Stimulated activated CD8-positive, alpha-beta memory T cell treated with anti-CD3 and anti-CD28 coated beads, Interleukin-15, amount 100 ng/mL, for 48 hours (primary cell): ENCODE measurements around the gene VPS39.

ENCODE experiments used
- DNase-seq, 2 donors: peaks; one replicate each; pipeline ENCODE4 v3.0.0-alpha.2; 2020; ENCODE audit warnings: low read depth in 2 of 2

The VPS39 gene

DNA sequence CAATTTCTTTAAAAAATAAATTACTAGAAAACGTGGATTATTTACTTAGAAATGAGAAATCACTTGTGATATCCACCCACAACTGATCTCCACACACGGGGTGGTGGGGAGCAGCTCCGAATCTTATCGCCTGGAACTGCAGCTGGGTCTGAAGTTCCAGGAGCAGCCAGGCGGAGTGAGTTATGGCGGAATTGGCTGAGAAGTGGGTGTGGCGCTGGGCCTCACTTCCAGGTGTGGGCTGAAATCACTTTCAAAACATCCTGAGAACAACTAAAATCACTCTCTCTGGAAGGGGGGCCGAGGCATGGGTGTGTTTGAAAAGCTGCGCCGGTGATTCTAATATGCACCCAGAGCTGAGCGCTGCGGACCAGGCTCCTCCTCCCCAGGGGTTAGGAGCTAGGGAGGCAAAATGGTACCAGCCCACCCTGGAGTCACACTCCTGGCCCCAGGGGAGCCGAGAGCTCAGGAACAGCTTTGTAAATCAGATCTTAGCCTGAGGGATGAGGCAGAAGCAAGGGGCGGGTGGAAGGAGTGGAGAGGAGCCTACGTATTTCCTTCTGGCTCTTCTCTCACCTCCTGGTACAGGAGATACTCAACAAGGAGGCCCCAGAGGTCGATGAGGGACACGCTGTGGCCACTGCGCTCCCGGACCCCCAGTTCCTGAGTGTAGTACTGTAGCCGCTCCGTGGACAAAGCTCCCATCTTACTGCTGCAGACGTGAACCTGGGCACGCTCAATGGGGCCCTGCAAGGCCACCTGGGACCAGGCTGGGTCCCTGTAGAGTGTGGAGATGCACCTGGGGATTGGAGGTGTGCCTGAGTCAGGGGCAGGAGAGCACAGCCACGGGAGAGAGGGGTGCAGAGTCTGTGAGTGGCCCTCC is 61.3 kb downstream of the VPS39 start:
- DNase-seq = no peak

- no peak for DNase-seq
These were observed 62.3 kb downstream of the VPS39 start for GRCh38 chr15:42145546-42146455.

GRCh38 chr15:42144841-42145375 is 63.2 kb downstream of the VPS39 start:
- DNase-seq = no peak

- no peak for DNase-seq
These were observed 64.1 kb downstream of the VPS39 start for GRCh38 chr15:42143866-42144625.

DNA sequence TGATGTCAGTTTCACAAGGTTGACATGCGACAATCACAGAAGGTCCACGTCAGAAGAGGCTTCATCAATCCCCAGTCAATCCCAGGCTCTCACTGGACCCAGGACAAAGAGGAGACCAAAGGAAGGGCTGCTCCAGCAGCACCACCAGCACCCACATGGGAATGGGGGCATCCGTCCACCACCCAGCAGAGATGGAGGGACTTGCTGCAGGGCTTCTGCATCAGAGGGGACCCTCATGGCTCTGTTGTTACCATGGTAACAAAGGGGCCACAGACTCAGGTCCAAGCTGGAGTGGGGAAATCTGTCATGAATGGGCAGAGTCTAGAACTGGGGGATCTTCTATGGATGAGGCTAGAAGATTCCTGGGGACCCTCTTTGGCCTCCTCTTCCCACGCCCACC is 64.7 kb downstream of the VPS39 start:
- no peak for DNase-seq

GRCh38 chr15:42141795-42142667 is 66.1 kb downstream of the VPS39 start:
- DNase-seq = no peak

- DNase-seq = no peak
These were observed 66.9 kb downstream of the VPS39 start for GRCh38 chr15:42141246-42141645.

GRCh38 chr15:42140383-42141070 is 67.6 kb downstream of the VPS39 start:
- DNase-seq = no peak

DNA sequence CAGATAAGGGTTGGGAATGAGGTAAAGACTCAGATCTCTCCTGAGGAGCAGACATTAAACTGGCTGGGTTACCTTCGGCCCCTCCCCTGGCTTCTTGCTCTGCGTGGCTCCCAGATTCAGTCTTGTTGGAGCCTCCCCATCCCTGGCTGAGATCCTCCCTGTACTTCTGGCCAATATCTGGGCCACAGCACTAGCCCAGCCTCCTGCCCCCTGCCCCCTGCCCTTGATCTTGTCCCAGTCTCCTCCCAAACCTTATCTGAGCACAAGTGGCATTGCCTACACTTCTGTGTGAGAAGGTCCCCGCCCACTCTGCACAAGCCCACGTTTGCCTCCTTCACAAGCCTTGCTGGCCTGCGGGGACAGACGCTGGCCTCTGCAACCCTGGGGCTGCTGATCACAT is 68.5 kb downstream of the VPS39 start:
- no peak for DNase-seq

DNA sequence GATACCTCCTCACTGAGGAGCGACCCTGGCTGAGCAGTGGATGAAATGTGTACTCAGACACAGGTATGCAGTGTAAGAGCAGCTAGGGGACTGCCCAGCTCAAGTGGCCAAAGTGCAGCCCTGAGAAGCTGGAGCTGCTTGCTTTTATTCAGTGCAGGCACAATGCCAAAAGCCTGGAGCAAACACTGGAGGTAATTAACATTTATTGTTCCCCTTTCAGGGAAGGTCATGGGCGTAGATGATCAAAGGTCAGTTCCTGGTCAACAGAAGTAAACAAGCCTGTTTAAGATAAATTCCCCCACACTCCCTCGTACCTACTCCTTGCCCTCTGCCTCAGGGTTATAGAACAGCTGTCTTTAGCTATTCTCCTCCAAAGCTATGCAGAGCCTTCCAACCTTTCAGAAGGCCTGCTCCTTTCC is 69.1 kb downstream of the VPS39 start:
- DNase-seq = no peak

DNA sequence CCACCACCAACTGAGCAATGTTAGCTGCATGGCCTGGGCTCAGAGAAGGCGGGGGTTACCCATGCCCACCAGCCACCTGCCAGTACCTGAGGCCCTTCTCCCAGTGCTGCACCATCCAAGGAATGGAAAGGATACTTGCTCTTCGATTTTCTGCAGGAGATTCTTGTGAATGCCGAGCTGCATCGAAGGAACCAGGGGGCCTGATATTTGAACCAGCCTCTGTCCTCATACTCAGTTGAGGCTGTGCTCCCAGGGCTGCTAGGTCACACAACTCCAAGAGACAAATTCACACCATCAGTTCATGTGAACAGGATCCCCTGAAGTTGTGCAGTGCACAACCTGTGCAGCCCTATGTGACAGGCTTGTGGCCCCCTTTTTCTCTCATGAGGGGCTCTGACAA is 69.7 kb downstream of the VPS39 start:
- no peak for DNase-seq

DNA sequence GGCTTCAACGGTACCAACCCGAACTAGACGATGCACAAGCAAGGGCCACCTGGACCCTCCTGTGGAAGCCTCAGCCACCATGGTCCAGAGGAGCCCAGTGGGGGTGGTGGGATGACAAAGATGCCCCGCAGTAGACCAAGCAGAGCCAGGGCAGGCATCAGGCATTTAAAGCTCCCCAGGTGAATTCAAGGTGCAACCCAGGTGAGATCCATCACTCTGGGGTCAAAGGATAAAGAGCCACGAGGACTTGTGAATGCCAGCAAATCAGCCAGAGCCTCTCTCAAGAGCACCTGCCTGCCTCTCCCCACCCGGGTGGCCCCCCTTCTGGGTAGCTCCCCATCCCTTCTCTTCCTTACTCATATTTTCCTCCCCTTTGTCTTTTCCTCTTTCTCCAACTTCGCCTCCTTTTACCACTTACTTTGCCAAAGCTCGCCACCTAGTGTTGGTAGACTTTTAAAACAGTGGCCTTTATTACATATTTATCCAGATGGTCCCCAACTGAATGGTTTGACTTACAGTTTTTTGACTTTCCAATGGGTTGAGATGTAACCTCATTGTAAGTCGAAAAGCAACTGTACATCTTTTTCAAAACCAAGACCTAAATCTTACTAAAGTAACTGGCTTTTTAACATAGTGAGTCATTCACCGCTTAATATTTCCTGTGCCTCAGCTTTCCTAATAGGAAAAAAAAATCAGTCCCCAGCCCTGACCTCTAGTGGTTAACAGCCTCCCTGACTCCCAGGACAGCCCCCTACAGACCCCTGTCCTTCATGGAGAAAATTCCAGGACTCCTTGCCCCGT is 70.4 kb downstream of the VPS39 start:
- DNase-seq = no peak

- DNase-seq = no peak
These were observed 71.6 kb downstream of the VPS39 start for GRCh38 chr15:42136513-42136912.

- DNase-seq = no peak
These were observed 72.8 kb downstream of the VPS39 start for GRCh38 chr15:42135351-42135750.

- no peak for DNase-seq
These were observed 73.4 kb downstream of the VPS39 start for GRCh38 chr15:42134617-42135245.

- DNase-seq = peak; percentile 29 to 50
These were observed 74.1 kb downstream of the VPS39 start for GRCh38 chr15:42133886-42134502.

GRCh38 chr15:42133356-42133755 is 74.7 kb downstream of the VPS39 start:
- DNase-seq = no peak
